HG02623 (cell line): Measurements from ENCODE around the gene GBA2.

Source experiments
- ATAC-seq: cut with Tn5 transposase; IDR thresholded peaks from one replicate; pipeline ENCODE4 v1.9.1; 2021; ENCODE audit warnings: moderate library complexity; ENCODE audit not compliant: unreplicated experiment

Gene GBA2

DNA sequence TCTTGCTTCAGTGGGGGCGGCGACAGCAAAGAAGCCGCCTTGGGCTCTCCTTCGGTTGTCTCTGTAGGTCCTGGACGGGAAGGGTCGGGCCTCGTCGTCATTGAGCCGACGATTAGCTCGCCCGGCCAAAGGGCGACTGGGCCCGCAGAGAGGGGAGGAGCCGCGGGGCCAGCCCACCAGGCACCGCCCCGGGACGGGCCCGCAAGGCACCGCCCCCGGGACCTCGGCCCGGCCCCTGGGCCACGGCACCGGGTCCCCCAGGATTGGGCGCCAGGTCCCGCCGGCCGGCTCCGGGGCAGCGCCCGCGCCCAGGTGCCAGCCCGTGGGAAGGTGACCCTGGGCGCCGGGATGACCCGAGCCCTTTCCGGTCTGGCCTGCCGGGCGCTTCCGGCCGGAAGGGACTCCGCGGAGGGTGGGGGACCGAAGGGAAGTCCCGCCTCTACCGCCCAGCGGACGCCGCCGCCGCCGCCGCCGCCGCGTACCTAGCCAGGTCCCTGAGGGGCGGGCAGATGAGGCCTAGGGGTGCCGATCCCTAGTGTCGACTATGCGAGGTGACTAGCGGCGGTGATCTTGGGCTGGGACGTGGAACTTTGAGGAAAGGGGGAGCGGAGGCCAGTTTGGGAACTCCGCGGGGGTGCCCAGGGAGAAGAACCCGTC is at the start of gene GBA2, which contains the start of gene RGP1:
TSS of gene GBA2 (minus strand) at position 371 of the 657 bp plus-strand sequence. CDS start 524 bp downstream, outside the sequence.
TSS of gene RGP1 (plus strand) at position 430 of the 657 bp plus-strand sequence. CDS start 469 bp downstream, outside the sequence.
- peak; percentile 73 for ATAC-seq

DNA sequence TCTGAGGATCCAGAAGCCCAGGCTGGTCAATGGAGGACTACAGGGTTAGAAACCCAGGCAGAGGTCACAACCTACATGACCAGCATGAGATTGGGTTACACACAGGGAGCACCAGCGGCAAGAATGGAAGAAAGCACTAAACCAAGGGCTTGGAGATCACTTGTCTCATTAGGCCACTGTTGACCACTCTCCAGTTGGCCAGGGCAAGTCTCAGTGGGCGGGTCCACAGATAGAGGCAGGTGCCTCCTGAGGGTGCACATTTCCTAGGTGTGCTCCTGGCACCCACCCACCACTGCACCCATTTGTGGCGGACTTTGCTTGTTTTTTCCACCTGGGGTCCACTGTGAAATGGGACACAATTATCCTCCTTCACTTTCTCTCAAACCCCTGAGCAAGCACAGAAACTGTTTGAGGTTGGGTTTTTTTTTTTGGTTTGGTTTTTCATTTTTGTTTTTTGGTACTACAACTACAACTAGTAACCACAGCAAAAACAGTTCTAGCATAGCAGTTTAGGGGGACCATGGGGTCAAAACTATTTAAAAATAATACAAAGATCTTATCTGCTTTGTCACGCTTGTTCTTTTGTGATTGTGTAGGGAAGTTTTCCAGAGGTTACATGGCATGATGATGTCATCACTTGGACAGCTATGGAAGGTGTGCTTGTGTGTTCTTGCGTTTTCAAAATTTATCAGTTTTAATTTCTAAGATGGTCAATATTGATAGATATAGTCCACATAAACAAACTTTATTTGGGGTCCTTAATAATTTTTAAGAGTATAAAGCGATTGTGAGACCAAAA is 48.5 kb upstream of the GBA2 start:
- no peak for ATAC-seq

- no peak for ATAC-seq
Measured at GRCh38 chr9:35795695-35796094, 46.7 kb upstream of the GBA2 start.

DNA sequence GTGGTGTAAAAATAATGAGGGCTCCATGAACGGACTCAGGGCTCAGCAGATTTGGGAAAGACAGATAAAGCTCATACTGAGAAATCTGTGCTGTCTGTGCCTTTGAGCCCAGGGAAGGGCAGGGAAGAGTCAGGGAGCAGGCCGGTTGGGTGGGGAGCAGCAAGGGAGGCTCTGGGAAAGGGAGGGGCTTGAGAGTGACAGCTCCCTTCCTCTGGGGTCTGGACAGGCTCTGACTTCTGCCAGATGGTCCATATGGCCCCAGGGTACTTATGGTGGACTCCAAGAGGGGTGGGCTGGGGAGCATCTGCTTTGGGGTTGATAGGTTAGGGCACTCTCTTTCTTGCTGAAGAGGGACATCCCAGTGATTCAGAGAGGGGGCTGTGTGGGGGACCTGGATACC is 44.4 kb upstream of the GBA2 start:
- no peak for ATAC-seq

DNA sequence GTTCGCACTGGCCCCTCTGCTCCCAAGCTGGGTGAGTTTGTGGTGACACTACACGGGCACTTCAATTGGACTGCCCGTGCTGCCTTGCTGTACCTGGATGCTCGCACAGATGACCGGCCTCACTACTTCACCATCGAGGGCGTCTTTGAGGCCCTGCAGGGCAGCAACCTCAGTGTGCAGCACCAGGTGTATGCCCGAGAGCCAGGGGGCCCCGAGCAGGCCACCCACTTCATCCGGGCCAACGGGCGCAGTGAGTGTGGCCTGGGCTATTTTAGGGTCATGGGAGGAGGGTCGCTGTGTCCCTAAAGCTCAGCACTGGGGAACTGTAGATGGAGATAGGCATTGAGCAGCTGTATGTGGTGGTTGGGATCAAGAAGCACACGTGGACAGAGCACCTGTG is 43.8 kb upstream of the GBA2 start:
- no peak for ATAC-seq

DNA sequence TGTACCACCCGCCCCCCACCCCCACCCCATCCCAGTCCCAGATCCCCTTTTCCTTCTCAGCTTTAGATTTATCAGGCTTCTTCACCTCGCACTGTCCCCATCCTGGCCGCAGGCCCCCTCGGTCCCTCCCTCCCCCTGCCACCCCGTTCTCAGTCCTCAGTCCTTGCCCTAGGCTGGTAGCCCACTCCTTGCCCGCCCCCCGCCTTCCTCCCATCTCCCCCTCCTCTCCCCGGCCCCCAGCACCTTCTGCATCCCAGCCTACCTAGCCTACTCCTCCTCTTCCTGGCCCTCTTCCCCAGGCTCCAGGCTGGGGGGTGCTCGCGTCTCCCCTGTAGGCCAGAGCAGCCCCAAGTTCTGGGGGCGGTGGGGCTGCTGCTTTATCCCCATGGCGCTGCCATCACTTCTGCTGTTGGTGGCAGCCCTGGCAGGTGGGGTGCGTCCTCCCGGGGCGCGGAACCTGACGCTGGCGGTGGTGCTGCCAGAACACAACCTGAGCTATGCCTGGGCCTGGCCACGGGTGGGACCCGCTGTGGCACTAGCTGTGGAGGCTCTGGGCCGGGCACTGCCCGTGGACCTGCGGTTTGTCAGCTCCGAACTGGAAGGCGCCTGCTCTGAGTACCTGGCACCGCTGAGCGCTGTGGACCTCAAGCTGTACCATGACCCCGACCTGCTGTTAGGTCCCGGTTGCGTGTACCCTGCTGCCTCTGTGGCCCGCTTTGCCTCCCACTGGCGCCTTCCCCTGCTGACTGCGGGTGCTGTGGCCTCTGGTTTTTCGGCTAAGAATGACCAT is 43.2 kb upstream of the GBA2 start:
- ATAC-seq, result no peak

- no peak for ATAC-seq
Measured at GRCh38 chr9:35791297-35791921, 42.4 kb upstream of the GBA2 start, which contains the start of gene NPR2. Gene NPR2, plus strand, starts transcription at chr9:35791591. Its CDS starts 818 bp downstream, at chr9:35792409.

DNA sequence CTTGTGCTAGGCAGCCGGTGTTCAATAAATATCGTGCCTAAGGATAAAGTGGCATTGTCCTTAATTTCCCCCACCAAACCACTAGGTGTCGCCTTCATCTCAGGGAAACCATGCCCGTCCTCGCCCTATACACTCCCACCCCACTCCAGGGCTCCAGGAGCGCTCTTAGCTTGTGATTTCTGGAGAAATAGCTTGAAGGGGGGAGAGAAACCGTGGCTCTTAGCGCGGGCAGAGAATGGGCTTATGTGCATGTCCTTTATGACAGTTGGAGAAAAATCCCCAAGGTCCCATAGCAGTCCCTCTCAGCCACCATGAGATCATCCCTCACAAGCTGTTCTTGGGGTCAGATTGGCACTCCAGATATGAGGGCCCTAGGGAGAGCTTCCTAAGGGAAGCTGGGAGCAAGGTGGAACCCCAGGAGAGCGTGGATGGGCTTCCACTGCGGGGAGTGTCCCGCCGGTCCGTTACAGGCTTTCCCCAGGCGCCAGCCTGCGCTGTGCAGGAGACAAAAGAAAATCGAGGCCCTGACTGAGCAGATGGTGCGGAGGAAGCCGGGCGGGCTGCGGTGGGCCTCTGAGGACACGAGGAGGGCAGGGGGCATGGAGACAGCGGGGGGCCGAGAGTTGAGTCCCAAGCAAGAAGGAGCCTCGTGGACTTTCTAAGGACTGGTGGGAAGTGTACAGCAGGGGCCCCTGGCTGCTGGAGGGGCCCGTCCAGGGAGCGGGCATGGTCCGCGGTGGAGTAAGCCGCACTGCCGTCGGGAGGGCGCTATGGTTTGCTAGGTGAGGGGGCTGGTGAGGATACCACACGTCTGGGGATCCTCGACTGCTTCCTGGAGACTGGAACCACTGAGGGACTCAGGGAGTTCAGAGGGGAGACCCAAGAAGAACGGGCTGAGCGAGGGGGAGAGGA is 41.6 kb upstream of the GBA2 start:
- ATAC-seq, result no peak

DNA sequence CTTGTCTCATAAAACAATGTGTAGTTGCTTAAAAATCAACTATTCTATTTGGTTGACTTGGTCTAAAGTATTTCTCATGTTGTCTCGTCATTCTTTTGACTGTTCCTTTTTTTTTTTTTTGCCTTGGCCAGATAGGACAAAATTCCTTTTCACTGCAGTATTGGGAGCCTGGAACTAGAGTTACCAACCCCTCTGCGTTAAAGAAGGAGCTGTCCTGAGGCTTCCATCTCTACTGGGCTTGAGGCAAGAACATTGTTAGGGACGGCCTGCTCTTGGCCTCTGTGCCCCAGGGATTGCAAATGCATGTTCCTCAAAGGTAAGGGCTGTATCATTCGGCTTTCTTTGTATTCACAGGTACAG is 41.0 kb upstream of the GBA2 start:
- no peak for ATAC-seq

- no peak for ATAC-seq
Measured at GRCh38 chr9:35789541-35789940, 40.5 kb upstream of the GBA2 start.

- no peak for ATAC-seq
Measured at GRCh38 chr9:35783418-35783817, 34.4 kb upstream of the GBA2 start.

- ATAC-seq, result no peak
Measured at GRCh38 chr9:35781066-35781465, 32.0 kb upstream of the GBA2 start.

DNA sequence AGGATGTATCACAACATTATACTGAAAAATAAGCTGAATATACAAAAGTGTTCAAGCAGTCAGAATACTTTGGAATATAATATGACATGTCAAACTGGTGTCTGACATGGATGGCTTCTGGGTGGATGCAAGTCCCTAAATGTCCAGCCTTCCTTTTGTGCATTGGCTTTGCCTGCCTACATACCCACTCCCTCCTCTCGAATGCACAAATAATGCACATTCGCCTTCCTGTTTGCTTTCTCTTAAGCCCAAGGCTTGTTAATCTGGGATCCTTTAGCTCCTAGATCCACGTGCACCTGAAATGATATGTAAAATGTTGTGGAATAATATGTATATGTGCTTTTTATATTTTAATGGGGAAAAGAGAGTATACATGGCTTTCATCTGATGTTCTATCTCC is 29.5 kb upstream of the GBA2 start:
- ATAC-seq, result no peak

DNA sequence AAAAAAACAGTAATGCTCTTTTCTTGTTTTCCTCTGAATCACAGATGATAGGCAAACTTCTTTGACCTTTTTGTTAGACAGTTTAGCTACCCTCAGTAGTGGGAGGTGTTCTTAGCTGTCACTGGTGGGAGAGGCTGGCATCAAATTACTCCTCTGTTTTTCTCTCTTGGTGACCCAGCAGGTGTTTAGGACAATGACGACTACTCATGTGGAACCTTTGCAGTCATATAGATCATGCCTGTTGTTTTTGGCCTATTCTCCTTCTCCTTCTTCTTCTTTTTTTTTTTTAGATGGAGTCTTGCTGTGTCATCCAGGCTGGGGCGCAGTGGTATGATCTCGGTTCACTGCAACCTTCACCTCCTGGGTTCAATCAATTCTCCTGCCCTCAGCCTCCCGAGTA is 27.0 kb upstream of the GBA2 start:
- no peak for ATAC-seq

GRCh38 chr9:35774907-35775635 is 26.0 kb upstream of the GBA2 start:
- ATAC-seq, result no peak

- no peak for ATAC-seq
Measured at GRCh38 chr9:35771943-35772342, 22.9 kb upstream of the GBA2 start.

DNA sequence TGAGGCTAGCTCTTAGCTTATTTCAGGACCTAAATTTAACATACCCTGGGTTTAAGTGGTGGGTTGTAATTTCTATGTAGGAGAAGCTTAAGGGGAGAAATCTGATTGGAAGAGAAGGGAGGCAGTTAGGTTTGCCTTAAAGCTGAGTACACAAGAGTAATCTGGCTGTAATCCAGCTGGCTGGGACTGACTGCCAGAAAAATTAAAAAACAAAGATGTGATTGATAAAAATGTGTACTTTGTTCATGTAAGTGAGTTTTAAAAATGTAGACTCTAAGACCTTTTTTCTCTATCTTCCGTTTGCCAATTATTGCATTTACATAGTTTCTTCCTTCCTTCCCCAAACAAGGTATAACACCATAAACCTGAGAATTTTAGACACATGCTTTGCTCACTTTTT is 22.5 kb upstream of the GBA2 start:
- no peak for ATAC-seq

DNA sequence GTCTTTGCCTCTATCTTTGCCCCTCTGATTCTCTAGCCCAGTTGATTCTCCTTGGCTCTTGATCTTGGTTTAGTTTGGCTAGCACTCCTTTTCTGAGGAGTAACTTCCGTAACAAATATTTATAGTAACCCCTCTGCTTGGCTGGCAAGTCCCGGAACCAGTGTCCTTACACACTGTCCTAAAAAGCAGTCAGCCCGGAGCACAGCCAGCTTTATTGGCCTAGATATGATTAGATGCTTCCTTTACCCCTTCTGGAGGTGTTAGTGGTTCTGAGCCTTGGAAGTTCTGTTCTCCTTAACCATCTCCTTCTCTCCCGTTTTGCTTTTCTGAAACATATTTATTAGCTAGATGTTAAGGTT is 22.0 kb upstream of the GBA2 start:
- ATAC-seq, result no peak

DNA sequence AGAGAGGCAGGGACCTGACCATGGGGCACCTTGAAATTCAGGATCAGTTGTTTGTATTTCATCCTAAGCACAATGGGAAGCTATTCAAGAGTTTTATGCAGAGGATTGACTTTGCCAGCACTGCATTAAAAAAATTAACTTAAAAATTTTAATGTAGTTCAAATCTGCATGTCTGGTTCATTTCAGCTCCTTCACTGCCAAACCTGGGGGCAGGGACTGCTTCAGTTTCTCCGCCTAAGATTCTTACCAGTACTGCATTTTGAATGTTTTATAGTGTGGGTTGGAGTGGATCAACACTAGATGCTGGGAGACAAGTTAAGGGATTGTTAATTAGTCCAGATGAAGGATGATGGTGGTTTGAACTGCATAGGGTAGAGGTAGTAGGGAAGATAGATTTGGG is 20.7 kb upstream of the GBA2 start:
- no peak for ATAC-seq

- no peak for ATAC-seq
Measured at GRCh38 chr9:35767458-35767857, 18.4 kb upstream of the GBA2 start.
